A549 (cell line): Measurements from ENCODE around the gene DAB1. TPM values are rescaled to one million over a fixed set of nuclear protein-coding genes. Genes with fewer than 3 reads are reported as not detected.

Source experiments
- ATAC-seq, 2 experiments: fragments of 200-7000 bp in 1 of 2; fragments of >200 bp in 1 of 2; cut with Nextera tagmentation in 1 of 2; cut with Tn5 transposase in 1 of 2; 3 replicates each; pipeline versions ENCODE4 v1.8.0 to v1.9.1; 2018 to 2020; ENCODE audit warnings: mild to moderate bottlenecking in 1 of 2, moderate library complexity in 1 of 2
- CTCF ChIA-PET: fragments of 300-600 bp; sonication (Branson Sonifier 250); formaldehyde crosslinking; extraction: SDS; loops from one replicate; lab custom pipeline; 2021; ENCODE audit warnings: antibody characterized with exemption, inconsistent platforms; lab: Yijun Ruan, JAX
- POLR2A ChIA-PET: fragments of 350-600 bp; formaldehyde crosslinking; extraction: SDS; loops from one replicate; lab custom pipeline; 2021; ENCODE audit warnings: antibody characterized with exemption, inconsistent platforms; lab: Yijun Ruan, JAX
- DNase-seq, 2 experiments: peaks; one replicate each; pipeline versions ENCODE4 v3.0.0 to v3.0.0-alpha.2; 2011 to 2016; ENCODE audit warnings: low read depth in 1 of 2, low spot score in 1 of 2
- FAIRE-seq: peaks from 2 replicates; lab custom pipeline; 2011; peaks lifted over from hg19 to GRCh38; lab: Jason Lieb, UNC
- H3K27ac ChIP-seq, 2 experiments: fragments of >200 bp; sonication (Bioruptor Twin); formaldehyde crosslinking; 3 replicates each; pipeline ENCODE4 v1.5.1; 2016 to 2017
- H3K4me1 ChIP-seq: fragments of >200 bp; sonication (Bioruptor Twin); formaldehyde crosslinking; 3 replicates; pipeline ENCODE4 v1.6.1; 2016
- H3K4me2 ChIP-seq: fragments of >200 bp; sonication (Bioruptor Twin); formaldehyde crosslinking; 3 replicates; pipeline ENCODE4 v1.6.1; 2016
- H3K4me3 ChIP-seq: fragments of >200 bp; sonication (Bioruptor Twin); formaldehyde crosslinking; 3 replicates; pipeline ENCODE4 v1.5.1; 2016
- H3K9me3 ChIP-seq: fragments of >200 bp; sonication (Bioruptor Twin); formaldehyde crosslinking; 3 replicates; pipeline ENCODE4 v1.6.1; 2016
- CBX2 ChIP-seq: fragments of 200-600 bp; sonication (generic); IDR thresholded peaks from 2 replicates; pipeline ENCODE4 v1.6.1; 2016; ENCODE audit warnings: low read depth, mild to moderate bottlenecking, borderline replicate concordance
- CHD2 ChIP-seq: fragments of 150-350 bp; IDR thresholded peaks from 2 replicates; pipeline ENCODE4 v1.6.1; 2014; ENCODE audit warnings: low read length; ENCODE audit not compliant: partially characterized antibody
- EHF ChIP-seq: fragments of 250-450 bp; sonication (Bioruptor Pico); IDR thresholded peaks from 2 replicates; pipeline ENCODE4 v1.5.0; 2020; ENCODE audit warnings: mild to moderate bottlenecking
- EHMT2 ChIP-seq: fragments of 200-600 bp; sonication (generic); IDR thresholded peaks from 2 replicates; pipeline ENCODE4 v1.6.1; 2016; ENCODE audit warnings: antibody characterized with exemption, low read depth, mild to moderate bottlenecking, moderate library complexity
- ELK1 ChIP-seq: fragments of 150-350 bp; IDR thresholded peaks from 2 replicates; pipeline ENCODE4 v1.6.1; 2014; ENCODE audit warnings: low read depth, mild to moderate bottlenecking, low read length
- EP300 ChIP-seq, 2 experiments: fragments of >200 bp; sonication (Bioruptor Twin); formaldehyde crosslinking; IDR thresholded peaks; 2 replicates in 1 of 2; 3 replicates in 1 of 2; pipeline ENCODE4 v1.6.1; 2016 to 2017
- ESRRA ChIP-seq: fragments of 150-350 bp; IDR thresholded peaks from 2 replicates; pipeline ENCODE4 v1.6.1; 2014; ENCODE audit warnings: mild to moderate bottlenecking, low read length, borderline replicate concordance
- FOSB ChIP-seq: fragments of 250-450 bp; sonication (Bioruptor Pico); IDR thresholded peaks from 2 replicates; pipeline ENCODE4 v1.5.0; 2020; ENCODE audit warnings: mild to moderate bottlenecking, moderate library complexity
- GATA3 ChIP-seq: IDR thresholded peaks from 2 replicates; pipeline ENCODE4 v1.6.1; 2012; ENCODE audit warnings: borderline replicate concordance
- HDAC2 ChIP-seq: fragments of 200-600 bp; sonication (generic); IDR thresholded peaks from 2 replicates; pipeline ENCODE4 v1.6.1; 2016
- HEYL ChIP-seq: fragments of 250-450 bp; sonication (Bioruptor Pico); IDR thresholded peaks from 2 replicates; pipeline ENCODE4 v1.8.0; 2021; ENCODE audit warnings: mild to moderate bottlenecking, moderate library complexity
- HMGXB4 ChIP-seq: fragments of 250-450 bp; sonication (Bioruptor Pico); IDR thresholded peaks from 2 replicates; pipeline ENCODE4 v1.5.0; 2021; ENCODE audit warnings: mild to moderate bottlenecking, moderate library complexity, borderline replicate concordance
- HOXB13 ChIP-seq: fragments of 250-450 bp; sonication (Bioruptor Pico); IDR thresholded peaks from 2 replicates; pipeline ENCODE4 v1.5.0; 2020; ENCODE audit warnings: low read depth, mild to moderate bottlenecking, moderate library complexity
- KDM1A ChIP-seq: fragments of 200-600 bp; sonication (generic); IDR thresholded peaks from 2 replicates; pipeline ENCODE4 v1.6.1; 2016; ENCODE audit warnings: low read depth, mild to moderate bottlenecking
- KDM5A ChIP-seq: fragments of 200-600 bp; sonication (generic); IDR thresholded peaks from 2 replicates; pipeline ENCODE4 v1.6.1; 2016; ENCODE audit warnings: antibody characterized with exemption, mild to moderate bottlenecking
- MAX ChIP-seq: IDR thresholded peaks from 2 replicates; pipeline ENCODE4 v1.6.1; 2012
- NPAS2 ChIP-seq: fragments of 250-450 bp; sonication (Bioruptor Pico); IDR thresholded peaks from 2 replicates; pipeline ENCODE4 v1.8.0; 2022; ENCODE audit warnings: mild to moderate bottlenecking, moderate library complexity, borderline replicate concordance
- POLR2A ChIP-seq: IDR thresholded peaks from 2 replicates; pipeline ENCODE4 v1.6.1; 2012; ENCODE audit warnings: mild to moderate bottlenecking, low read length
- POLR2AphosphoS2 ChIP-seq: conservative IDR thresholded peaks from 2 replicates; pipeline ENCODE4 v1.6.1; 2012; ENCODE audit warnings: low read length, improper control_type of control experiment, inconsistent platforms
- RAD21 ChIP-seq, 2 experiments: fragments of >200 bp in 1 of 2; sonication (Bioruptor Twin) in 1 of 2; formaldehyde crosslinking in 1 of 2; IDR thresholded peaks in 1 of 2; conservative IDR thresholded peaks in 1 of 2; 2 replicates in 1 of 2; 3 replicates in 1 of 2; pipeline ENCODE4 v1.6.1; 2012 to 2018; ENCODE audit warnings: inconsistent platforms in 1 of 2
- RCOR1 ChIP-seq: fragments of 150-350 bp; IDR thresholded peaks from 2 replicates; pipeline ENCODE4 v1.6.1; 2014; ENCODE audit warnings: antibody characterized with exemption, low read length, low read depth
- SMC3 ChIP-seq: fragments of >200 bp; sonication (Bioruptor Twin); formaldehyde crosslinking; IDR thresholded peaks from 3 replicates; pipeline ENCODE4 v1.6.1; 2018; ENCODE audit warnings: inconsistent platforms
- SREBF2 ChIP-seq: fragments of 450-650 bp; IDR thresholded peaks from 2 replicates; pipeline ENCODE4 v1.6.1; 2014; ENCODE audit warnings: mild to moderate bottlenecking, moderate library complexity
- TFCP2L1 ChIP-seq: fragments of 250-450 bp; sonication (Bioruptor Pico); IDR thresholded peaks from 2 replicates; pipeline ENCODE4 v1.5.0; 2021; ENCODE audit warnings: mild to moderate bottlenecking
- TP53 ChIP-seq: fragments of 250-450 bp; sonication (Bioruptor Pico); IDR thresholded peaks from 2 replicates; pipeline ENCODE4 v1.5.0; 2021; ENCODE audit warnings: mild to moderate bottlenecking, moderate library complexity
- USF2 ChIP-seq: fragments of 450-650 bp; IDR thresholded peaks from 2 replicates; pipeline ENCODE4 v1.6.1; 2014; ENCODE audit warnings: antibody characterized with exemption
- WGBS: methylation state at CpG from one replicate; pipeline ENCODE4 v1.1.6; 2017; ENCODE audit errors: missing lambda C conversion rate; 5-methylcytosine and 5-hydroxymethylcytosine counted together
- polyA plus RNA-seq, 4 experiments: library from polyadenylated mRNA; depleted of rRNA in 3 of 4; stranded (reverse); fragments of >200 nt; fragmentation: RNase III in 1 of 4; extraction: RNeasy Plus Mini Kit Qiagen cat#74134 plus additional on column Dnase treatment in 1 of 4; gene quantifications; 2 replicates in 3 of 4; 3 replicates in 1 of 4; pipeline ENCODE4 v1.2.3, GENCODE V29; 2011 to 2017

Gene DAB1
- polyA plus RNA-seq, 2 of the 4 experiments (the other 2 are of a cell fraction) = not detected

- Histone ChIP-seq H3K4me1 (no peaks in the 10 kb centered on the region), H3K4me2 (no peak overlapping the region)
- no peak for DNase-seq
- TF ChIP-seq HMGXB4 (CRISPR knock-in tag) (no peak), HOXB13 (no peak), FOSB (CRISPR knock-in tag) (no peak), USF2 (no peak), ESRRA (no peak), RAD21 (conservative IDR thresholded peaks at IDR 0.05 in 1 of 2, IDR thresholded peaks at IDR 0.05 in 1 of 2) (no peak), CHD2 (no peak), ELK1 (no peak), MAX (no peak), CBX2 (no peak), EP300 (IDR thresholded peaks at IDR 0.05) (no peak), POLR2A (no peak), TFCP2L1 (CRISPR knock-in tag) (no peak), SREBF2 (no peak), KDM1A (no peak), NPAS2 (CRISPR knock-in tag) (no peak), EHF (CRISPR knock-in tag) (no peak), HDAC2 (no peak), KDM5A (no peak), EHMT2 (no peak)
- TF ChIP-seq, all 56 proteins: peak for 0
- Histone ChIP-seq H3K9me3 (no peaks in the 10 kb centered on the region), H3K27ac (no peak overlapping the region), H3K4me3 (no peak overlapping the region)
- POLR2A ChIA-PET = no interaction called here
- FAIRE-seq (no peak), ATAC-seq (no peak)
- 35% methylated on average over 13 of the region's 15 CpGs for WGBS
- CTCF ChIA-PET = no interaction called here
Measured at GRCh38 chr1:57015071-57015470, 408.8 kb downstream of the DAB1 start.

GRCh38 chr1:57013522-57013921, 410.3 kb downstream of the DAB1 start:
- Histone ChIP-seq H3K27ac (no peak overlapping the region), H3K4me1 (no peaks in the 10 kb centered on the region), H3K9me3 (no peaks in the 10 kb centered on the region), H3K4me2 (no peak overlapping the region), H3K4me3 (no peak overlapping the region)
- POLR2A ChIA-PET = no interaction called here
- no peak for FAIRE-seq
- CTCF ChIA-PET = no interaction called here
- DNase-seq = no peak
- no peak for TF ChIP-seq HEYL (CRISPR knock-in tag)
- no peak for TF ChIP-seq POLR2AphosphoS2
- TF ChIP-seq HOXB13 = no peak
- no peak for TF ChIP-seq USF2
- TF ChIP-seq GATA3 = no peak
- TF ChIP-seq HDAC2 = no peak
- TF ChIP-seq TFCP2L1 (CRISPR knock-in tag) = no peak
- TF ChIP-seq RCOR1 = no peak
- TF ChIP-seq FOSB (CRISPR knock-in tag) = no peak
- TF ChIP-seq SMC3 = no peak
- no peak for TF ChIP-seq TP53 (CRISPR knock-in tag)
- no peak for ATAC-seq
- 3% methylated on average over 2 of the region's 2 CpGs for WGBS
